Measurements from ENCODE around the gene GRHPR.

- TF ChIP-seq POLR2AphosphoS5 (IDR thresholded peaks at IDR 0.05; ENCODE audit: borderline replicate concordance, low read depth, low read length) (no peak), EZH2 (IDR thresholded peaks at IDR 0.05) (no peak)
Observed at GRCh38 chr9:37421914-37422288, 595 bp upstream of the GRHPR start.

Measured in SK-N-MC (cell line).